GM21423 (cell line): ENCODE results near the gene RGN.
"Not testable (repeated sequence)": the region's sequence is repeated elsewhere in the genome, so short reads cannot be mapped to it uniquely, and the experiment has no call there.

ENCODE experiments used
- ATAC-seq: cut with Tn5 transposase; IDR thresholded peaks from one replicate; pipeline ENCODE4 v1.9.1; 2021; ENCODE audit warnings: mild to moderate bottlenecking, moderate library complexity; ENCODE audit not compliant: unreplicated experiment

RGN gene

DNA sequence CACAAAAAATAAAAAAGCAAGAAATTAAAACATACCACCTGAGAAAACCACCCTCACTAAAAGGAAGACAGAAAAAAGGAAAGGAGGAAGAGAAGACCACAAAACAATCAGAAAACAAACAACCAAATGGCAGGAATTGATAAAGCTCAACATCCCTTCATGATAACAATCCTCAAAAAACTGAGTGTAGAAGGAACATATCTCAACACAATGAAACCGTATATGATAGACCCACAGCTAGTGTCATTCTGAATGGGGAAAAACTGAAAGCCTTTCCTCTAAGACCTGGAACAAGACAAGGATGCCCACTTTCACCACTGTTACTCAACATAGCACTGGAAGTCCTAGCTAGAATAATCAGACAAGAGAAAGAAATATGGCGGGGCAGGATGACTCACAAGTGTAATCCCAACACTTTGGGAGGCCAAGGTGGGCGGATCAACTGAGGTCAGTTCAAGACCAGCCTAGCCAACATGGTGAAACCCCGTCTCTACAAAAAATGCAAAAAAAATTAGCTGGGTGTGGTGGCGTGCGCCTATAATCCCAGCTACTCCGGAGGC lies 38.4 kb downstream of the RGN start:
- ATAC-seq: not testable (repeated sequence)

DNA sequence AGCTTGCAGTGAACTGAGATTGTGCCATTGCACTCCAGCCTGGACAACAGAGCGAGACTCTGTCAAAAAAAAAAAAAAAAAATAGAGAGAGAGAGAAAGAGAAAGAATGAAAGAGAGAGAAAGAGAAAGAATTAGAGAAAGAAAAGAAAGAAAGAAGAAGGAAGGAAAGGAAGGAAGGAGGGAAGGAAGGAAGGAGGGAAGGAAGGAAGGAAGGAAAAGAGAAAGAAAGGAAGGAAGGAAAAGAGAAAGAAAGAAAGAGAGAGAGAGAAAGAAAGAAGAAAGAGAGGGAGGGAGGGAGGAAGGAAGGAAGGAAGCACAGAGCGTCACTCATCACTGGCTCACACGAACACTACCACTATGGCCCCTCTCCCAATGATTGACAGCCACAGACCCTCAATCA lies 46.2 kb downstream of the RGN start:
- ATAC-seq: not testable (repeated sequence)

DNA sequence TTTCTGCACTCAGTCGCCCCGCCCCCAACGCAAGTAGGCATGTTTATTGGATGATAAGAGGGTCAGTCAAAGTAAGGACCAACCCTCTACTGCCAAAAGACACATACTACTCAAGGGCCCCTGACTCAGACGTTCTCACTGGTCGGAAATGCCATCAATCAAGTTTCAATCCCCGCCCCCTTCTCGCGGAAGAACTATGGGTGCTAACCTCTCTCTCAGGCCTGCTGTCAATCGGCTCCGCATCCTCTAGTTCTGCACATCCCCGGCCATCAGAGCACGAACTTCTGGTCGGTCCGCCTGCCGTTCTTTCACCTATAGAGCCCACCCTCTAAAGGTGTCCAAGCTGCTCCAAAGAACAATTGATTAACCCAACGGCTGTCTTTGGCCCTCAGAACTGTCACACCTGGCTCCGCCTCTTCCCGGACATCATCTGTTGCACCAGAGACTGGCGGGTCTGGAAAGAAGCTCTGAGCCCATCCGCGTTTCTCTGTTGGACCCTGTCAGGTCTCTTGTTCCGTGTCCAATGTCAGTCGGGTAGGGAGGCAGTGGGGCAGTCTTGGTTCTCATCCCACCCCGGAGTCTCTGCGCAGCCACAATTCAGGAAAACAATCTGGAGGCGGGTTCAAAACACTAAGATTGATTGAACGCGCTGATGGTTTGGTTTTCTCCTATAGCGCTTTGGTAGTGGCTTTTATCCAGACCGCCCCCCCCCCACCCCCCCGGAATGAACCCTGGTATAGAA lies 51.1 kb downstream of the RGN start:
- peak; percentile 99 for ATAC-seq

DNA sequence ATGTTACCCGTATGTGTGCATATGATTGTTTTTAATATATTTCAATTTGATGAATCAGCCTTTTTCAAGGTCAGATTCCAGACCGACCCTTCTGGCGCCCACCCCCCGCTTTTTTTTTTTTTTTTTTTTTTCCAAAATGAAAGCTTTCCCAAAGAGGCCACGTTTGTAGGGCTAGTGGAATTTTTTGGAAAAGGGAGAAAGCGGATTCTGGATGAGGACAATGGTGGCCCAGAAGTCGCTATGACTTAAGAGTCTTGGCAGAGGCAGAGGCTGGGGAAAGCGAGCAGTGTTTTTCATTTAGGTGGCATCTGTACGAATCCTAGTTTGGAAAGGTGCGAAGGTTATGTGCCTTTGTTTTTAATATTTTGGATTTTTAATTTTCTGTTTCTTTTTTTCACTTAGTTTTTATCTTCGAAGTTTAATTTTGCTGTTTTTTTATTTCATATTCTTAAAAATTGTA lies 51.7 kb downstream of the RGN start:
- ATAC-seq: no peak

DNA sequence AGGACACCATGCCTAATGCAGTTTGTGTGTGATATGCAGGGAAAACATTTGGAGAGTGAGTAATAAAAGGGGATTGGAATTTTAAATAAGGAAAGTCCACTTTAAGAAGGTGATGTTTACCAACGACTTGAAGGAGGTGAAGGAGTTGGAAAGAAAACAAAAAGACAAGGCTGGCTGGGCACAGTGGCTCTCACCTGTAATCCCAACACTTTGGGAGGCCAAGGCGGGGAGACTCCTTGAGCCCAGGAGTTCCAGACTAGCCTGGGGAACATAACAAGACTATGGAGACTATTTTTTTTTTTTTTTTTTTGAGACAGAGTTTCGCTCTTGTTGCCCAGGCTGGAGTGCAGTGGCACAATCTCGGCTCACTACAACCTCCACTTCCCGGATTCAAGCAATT lies 55.2 kb downstream of the RGN start:
- ATAC-seq: no peak

DNA sequence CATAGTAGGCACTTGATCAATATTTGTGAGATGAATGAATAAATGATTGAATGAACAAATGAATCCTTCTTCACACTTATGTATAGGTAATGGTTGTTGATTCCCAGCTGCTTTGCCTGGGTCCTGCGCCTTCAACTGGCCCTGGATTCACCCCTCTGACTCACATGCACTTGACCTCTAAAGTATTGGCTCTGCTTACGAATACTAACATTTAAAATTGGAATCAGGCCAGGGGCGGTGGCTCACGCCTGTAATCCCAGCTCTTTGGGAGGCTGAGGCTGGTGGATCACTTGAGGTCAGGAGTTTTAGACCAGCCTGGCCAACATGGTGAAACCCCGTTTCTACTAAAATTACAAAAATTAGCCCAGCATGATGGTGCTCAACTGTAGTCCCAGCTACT lies 57.4 kb downstream of the RGN start:
- not testable (repeated sequence) for ATAC-seq

DNA sequence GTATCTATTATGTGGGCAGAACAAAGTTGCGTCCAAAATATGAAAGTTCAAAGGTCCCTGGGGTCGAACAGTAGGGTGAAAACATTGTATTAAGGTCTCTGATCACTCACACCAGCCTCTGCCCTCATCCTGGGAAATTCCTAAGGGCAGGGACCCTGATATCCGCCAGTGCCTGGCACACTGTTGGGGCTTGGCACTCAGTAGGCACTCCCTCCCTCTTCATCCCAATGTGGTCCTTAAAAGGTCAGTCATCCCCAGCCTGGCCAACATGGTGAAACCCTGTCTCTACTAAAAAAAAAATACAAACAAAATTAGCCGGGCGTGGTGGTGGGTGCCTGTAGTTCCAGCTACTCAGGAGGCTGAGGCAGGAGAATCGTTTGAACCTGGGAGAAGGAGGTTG lies 59.9 kb downstream of the RGN start:
- ATAC-seq: no peak
